Lung (tissue), 12 donors: ENCODE data around the gene TBC1D8. TPM values are rescaled to one million over a fixed set of nuclear protein-coding genes. Genes with fewer than 3 reads are reported as not detected.
A peak's percentile ranks its signal among the peaks of the same experiment; 100 is the strongest.

Experiments
- ATAC-seq: fragments of 200-7000 bp; cut with Tn5 transposase; one replicate; pipeline ENCODE4 v1.9.1; 2020; ENCODE audit warnings: moderate number of reproducible peaks; ENCODE audit not compliant: insufficient read depth, low FRiP score
- DNase-seq, 3 donors: peaks; one replicate each; pipeline ENCODE4 v3.0.0-alpha.2; 2013 to 2017
- H3K27ac ChIP-seq, 2 donors: one replicate each; pipeline ENCODE4 v1.5.1; 2013; ENCODE audit warnings: mild to moderate bottlenecking in 2 of 2, moderate library complexity in 2 of 2, control low read depth in 1 of 2, inconsistent platforms in 1 of 2, low read depth in 1 of 2, low read length in 1 of 2
- H3K27me3 ChIP-seq, 3 donors: one replicate each; pipeline ENCODE4 v1.5.1; 2013; ENCODE audit warnings: low read length in 2 of 3; ENCODE audit not compliant: control insufficient read depth in 3 of 3, insufficient read depth in 3 of 3
- H3K36me3 ChIP-seq, 4 donors: one replicate each; pipeline ENCODE4 v1.5.1; 2013; ENCODE audit warnings: low read length in 4 of 4, mild to moderate bottlenecking in 1 of 4, moderate library complexity in 1 of 4; ENCODE audit not compliant: control insufficient read depth in 4 of 4, insufficient read depth in 4 of 4
- H3K4me1 ChIP-seq, 5 donors: one replicate each; pipeline ENCODE4 v1.5.1; 2013; ENCODE audit warnings: low read length in 5 of 5, mild to moderate bottlenecking in 2 of 5, moderate library complexity in 1 of 5; ENCODE audit not compliant: control insufficient read depth in 5 of 5, insufficient read depth in 5 of 5
- H3K4me3 ChIP-seq: one replicate; pipeline ENCODE4 v1.5.1; 2013; ENCODE audit warnings: mild to moderate bottlenecking, control low read depth, moderate library complexity
- H3K9ac ChIP-seq, 2 donors: one replicate each; pipeline ENCODE4 v1.5.1; 2013; ENCODE audit warnings: low read length in 2 of 2, control low read depth in 1 of 2; ENCODE audit not compliant: insufficient read depth in 1 of 2
- H3K9me3 ChIP-seq, 4 donors: one replicate each; pipeline ENCODE4 v1.5.1; 2013; ENCODE audit warnings: low read length in 3 of 4, mild to moderate bottlenecking in 1 of 4, moderate library complexity in 1 of 4; ENCODE audit not compliant: control insufficient read depth in 4 of 4, insufficient read depth in 3 of 4
- WGBS, 2 donors: extraction: QIAGEN DNeasy Blood & Tissue Kit; methylation state at CpG; one replicate each; pipeline ENCODE4 v1.1.7; 2013; 5-methylcytosine and 5-hydroxymethylcytosine counted together
- polyA plus RNA-seq, 2 donors: library from polyadenylated mRNA; stranded (reverse); fragments of 200-250 nt; gene quantifications; one replicate each; pipeline ENCODE4 v1.2.1, GENCODE V29; 2013
- total RNA-seq, 2 donors: library from RNA; depleted of rRNA in 1 of 2; stranded (reverse); fragments of >200 nt in 1 of 2; gene quantifications; one replicate each; pipeline ENCODE4 v1.2.1, GENCODE V29; 2014 to 2021
- TF ChIP-seq, protein P1 (sequence below): IDR thresholded peaks from 2 replicates; pipeline ENCODE4 v1.5.1; 2012; ENCODE audit warnings: mild to moderate bottlenecking; ENCODE audit errors: control extremely low read depth, extremely low read depth
- donor health status: control.
- donor health status: control.
- donor health status: Bipolar disorder and iron deficiency.
- donor health status: healthy.
- donor health status: DM: yes; HTN: yes; CAD: no.

Gene TBC1D8
- total and polyA plus RNA-seq, 4 donors = 15.8 to 40.7 (median 29.7) TPM

DNA sequence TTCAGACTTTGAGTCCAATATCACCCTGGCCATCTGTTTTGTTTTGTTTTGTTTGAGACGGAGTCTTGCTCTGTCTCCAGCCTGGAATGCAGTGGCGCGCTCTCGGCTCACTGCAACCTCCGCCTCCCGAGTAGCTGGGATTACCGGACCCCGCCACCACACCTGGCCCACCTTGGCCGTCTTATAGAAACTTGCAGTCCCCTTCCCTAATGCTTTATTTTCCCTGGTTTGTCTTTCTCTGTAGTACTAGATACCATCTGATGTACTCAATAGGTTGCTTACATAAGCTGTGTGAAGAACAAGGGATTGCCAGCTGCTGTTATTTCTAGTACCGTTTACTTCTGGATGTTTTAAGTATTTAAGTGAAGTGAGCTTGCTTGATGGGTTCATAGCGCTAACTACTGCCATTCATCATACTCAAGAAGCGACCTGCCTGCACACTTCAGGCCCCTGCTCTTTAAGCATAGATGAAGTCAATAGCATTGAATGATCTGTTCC lies 147.9 kb downstream of the TBC1D8 start:
- no peaks in the 10 kb centered on the region for H3K9me3 ChIP-seq
- peaks cover 21 to 48% (median 35%) of the 10 kb centered on the region in 4 donors for H3K36me3 ChIP-seq
- peak overlapping the region; percentile 81 for H3K4me3 ChIP-seq
- DNase-seq (no peak), ATAC-seq (no peak)
- H3K27me3 ChIP-seq = no peaks in the 10 kb centered on the region
- H3K9ac ChIP-seq = peak overlapping the region; percentile 96 to 97
- peak overlapping the region in 1 of 2 donors; percentile 88 for H3K27ac ChIP-seq
- TF ChIP-seq, protein P1, sequence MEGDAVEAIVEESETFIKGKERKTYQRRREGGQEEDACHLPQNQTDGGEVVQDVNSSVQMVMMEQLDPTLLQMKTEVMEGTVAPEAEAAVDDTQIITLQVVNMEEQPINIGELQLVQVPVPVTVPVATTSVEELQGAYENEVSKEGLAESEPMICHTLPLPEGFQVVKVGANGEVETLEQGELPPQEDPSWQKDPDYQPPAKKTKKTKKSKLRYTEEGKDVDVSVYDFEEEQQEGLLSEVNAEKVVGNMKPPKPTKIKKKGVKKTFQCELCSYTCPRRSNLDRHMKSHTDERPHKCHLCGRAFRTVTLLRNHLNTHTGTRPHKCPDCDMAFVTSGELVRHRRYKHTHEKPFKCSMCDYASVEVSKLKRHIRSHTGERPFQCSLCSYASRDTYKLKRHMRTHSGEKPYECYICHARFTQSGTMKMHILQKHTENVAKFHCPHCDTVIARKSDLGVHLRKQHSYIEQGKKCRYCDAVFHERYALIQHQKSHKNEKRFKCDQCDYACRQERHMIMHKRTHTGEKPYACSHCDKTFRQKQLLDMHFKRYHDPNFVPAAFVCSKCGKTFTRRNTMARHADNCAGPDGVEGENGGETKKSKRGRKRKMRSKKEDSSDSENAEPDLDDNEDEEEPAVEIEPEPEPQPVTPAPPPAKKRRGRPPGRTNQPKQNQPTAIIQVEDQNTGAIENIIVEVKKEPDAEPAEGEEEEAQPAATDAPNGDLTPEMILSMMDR = no peak
- WGBS, 2 donors = 34 to 46% methylated on average over 12 of the region's 12 CpGs
- peaks cover 4 to 16% (median 9%) of the 10 kb centered on the region in 5 donors for H3K4me1 ChIP-seq

DNA sequence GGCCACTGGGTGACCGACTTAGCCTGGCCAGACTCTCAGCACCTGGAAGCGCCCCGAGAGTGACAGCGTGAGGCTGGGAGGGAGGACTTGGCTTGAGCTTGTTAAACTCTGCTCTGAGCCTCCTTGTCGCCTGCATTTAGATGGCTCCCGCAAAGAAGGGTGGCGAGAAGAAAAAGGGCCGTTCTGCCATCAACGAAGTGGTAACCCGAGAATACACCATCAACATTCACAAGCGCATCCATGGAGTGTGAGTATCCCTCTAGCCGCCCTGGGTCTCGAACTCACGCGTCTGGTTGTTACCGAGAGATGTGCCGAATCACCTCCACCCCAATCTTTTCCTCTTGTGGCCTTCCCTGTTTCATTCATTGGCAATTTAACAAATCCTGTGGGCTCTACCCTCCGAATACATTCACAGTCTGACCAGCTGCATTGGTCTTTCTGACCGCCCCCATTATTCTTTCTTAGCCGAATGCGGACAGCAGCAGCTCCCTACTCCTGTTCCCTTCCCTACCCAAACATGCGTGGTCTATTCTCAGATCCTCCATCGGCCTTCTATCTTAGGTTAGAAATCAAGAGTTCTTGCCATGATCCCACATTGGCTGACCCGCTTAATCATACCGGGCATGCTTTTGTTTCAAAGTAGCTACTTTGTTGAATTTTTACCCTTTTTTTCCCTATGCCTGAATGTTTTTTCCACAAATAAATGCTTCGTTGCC lies 148.5 kb downstream of the TBC1D8 start:
- H3K4me1 ChIP-seq = peaks cover 4 to 16% (median 9%) of the 10 kb centered on the region in 5 donors
- 3% methylated on average over 26 of the region's 26 CpGs for WGBS, 2 donors
- DNase-seq (peak in 1 of 3 donors; percentile 31), ATAC-seq (no peak)
- TF ChIP-seq, protein P1 = no peak
- no peaks in the 10 kb centered on the region for H3K27me3 ChIP-seq
- no peaks in the 10 kb centered on the region for H3K9me3 ChIP-seq
- H3K36me3 ChIP-seq = peaks cover 20 to 47% (median 32%) of the 10 kb centered on the region in 4 donors
- peak overlapping the region; percentile 88 to 94 for H3K27ac ChIP-seq
- peak overlapping the region; percentile 81 for H3K4me3 ChIP-seq
- H3K9ac ChIP-seq = peak overlapping the region; percentile 96 to 97

DNA sequence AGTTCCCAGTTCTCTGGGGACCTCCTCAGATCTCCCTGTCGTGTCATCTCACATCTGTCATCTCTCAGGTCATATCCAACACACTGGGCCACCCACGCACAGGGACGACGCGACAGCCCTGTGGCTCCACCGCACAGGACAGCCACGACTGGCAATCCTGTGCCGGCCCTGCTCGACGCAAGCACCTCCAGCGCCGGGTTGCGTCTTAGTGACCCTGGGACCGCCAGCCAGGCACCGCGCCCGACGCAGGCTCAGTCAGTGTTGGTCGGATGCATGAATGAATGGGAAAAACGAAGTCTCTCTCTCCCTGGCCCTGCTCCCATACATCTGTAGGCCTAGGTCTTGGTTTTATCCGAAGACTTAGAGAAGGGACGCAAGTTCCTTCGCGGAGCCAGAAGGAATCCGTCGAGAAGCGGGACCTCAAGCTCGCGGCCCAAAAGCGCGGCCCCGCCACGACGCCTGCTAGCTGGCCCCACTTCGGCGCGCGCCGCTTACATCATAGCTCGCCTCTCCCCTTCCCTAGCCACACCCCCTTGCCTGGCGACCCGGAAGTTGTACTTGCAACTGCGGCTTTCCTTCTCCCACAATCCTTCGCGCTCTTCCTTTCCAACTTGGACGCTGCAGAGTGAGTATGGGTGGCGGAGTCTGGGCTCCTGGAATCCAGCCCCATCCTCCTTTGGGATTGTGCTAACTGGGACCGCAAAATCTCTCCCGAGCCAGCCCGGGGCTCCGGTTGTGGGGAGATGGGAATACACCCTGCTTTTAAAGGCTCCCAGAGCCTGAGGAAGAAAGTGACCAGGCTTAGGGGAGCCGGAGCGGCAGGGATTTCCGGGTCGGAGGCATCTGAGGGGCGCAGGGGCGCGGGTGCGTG lies 149.3 kb downstream of the TBC1D8 start, which contains the start of gene RPL31:
RPL31 (plus strand) TSS at position 599 of the 871 bp plus-strand sequence. CDS start 413 bp downstream, outside the sequence.
- H3K27ac ChIP-seq = peak within 1 kb of the TSS; percentile 88 to 95
- DNase-seq (peak; percentile 98 to 99 (median 98)), ATAC-seq (peak; percentile 95)
- H3K9me3 ChIP-seq = no peaks in the 10 kb centered on the region
- peaks cover 13 to 40% (median 26%) of the 10 kb centered on the region in 4 donors for H3K36me3 ChIP-seq
- peaks cover 4 to 16% (median 9%) of the 10 kb centered on the region in 5 donors for H3K4me1 ChIP-seq
- TF ChIP-seq, protein P1 = no peak
- 7% methylated on average over 59 of the region's 59 CpGs for WGBS, 2 donors
- peak within 1 kb of the TSS; percentile 96 to 97 for H3K9ac ChIP-seq
- peak within 1 kb of the TSS; percentile 81 for H3K4me3 ChIP-seq
- no peaks in the 10 kb centered on the region for H3K27me3 ChIP-seq
